GM19043 (cell line): ENCODE measurements around the gene WNT6.
A peak's percentile ranks its signal among the peaks of the same experiment; 100 is the strongest.

ENCODE experiments used
- ATAC-seq: cut with Tn5 transposase; IDR thresholded peaks from one replicate; pipeline ENCODE4 v1.9.1; 2021; ENCODE audit warnings: low read depth; ENCODE audit not compliant: unreplicated experiment

WNT6 gene

DNA sequence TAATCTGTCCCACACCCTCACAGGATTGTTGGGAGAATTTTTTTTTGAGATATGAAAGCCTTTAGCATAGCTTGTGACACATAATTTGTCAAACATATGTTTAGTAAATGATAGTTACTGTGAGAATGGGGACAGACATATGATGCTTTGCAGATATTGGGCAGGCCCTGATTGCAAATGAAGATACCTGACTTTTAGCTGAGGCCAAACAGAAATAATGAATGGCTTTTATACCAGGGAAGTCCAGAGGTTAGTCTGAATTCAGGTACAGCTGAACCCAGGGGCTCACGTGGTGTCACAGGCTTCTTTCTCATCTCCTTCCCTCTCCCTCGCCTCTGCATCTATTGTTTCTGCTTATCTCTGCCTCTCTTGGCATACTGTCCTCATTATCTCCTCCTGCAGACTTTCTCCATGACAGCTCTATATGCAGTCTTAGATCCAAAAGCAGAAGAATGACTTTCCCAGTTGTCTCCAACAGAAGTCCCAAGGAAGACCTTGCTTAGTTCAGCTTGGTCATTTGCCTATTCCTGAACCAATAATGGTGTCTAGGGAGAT lies 16.2 kb downstream of the WNT6 start:
- no peak for ATAC-seq

DNA sequence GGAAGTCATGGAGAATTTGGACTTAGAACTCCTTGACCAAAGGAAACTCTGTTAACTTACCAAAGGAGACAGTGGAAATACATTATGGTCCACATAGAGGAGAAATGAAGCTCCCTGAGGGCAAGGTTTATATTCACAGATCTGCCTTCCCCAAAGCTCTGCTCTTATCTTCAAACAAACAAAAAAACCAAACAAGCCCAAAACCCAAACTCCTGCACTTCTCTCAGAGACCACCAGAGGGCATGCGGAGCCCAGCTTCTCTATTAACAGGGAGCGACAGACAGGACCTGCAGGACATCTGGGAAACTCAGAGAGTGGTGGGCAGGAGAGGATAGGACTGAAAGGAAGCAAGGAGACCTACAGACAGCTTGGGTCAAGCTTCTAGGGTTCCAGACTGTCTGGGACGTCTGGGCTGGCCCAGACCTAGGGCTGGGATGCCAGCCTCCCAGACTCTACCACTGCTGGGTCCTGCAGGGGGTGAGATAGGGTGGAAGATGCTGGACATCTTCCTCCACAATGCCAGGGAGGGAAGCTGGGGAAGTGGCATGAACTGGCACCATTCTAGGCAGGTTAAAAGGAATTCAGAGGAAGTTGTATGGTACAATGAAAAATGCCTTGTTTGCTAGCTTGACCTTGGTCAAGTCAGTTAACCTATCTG lies 17.1 kb downstream of the WNT6 start:
- no peak for ATAC-seq

DNA sequence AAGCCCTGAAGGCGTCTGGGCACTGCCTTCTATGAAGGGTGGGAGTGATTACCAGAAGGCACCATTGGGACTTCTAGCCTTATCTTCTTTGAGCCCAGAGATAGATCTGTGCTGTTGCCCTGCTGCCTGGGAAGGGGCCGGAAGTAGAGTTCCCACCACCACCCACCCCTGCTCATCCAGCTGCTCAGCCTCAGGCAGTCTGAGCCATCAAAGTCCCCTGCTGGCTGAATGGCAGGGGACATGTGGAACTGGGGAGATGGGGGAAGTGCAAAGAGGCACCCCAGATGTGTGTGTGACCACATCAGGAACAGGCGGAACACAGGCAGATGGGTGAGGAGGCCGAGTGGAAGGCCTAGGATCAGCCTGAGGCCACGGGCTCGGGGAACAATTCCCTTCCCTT lies 17.7 kb downstream of the WNT6 start:
- ATAC-seq = no peak

DNA sequence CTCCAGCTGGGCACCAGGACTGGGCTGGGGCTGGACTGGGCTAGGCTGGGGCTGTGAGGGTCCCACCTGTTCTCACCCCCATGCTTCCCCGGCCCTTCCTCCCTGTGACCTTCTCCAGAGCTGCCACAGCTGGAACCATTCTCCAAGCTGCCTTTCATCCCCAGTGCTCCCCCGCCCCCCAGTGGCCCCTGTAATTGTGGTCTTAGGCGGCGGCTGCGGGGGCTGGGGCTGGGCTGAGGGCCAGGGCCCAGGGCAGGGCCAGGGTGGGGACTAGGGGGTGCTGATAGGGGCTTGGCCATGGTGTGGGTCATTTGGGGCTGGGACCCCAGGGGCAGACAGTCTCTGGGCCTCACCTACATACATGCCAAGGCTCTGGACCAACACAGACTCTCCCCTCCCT lies 18.3 kb downstream of the WNT6 start:
- ATAC-seq = no peak

- no peak for ATAC-seq
Observed at GRCh38 chr2:218878486-218878885, 18.9 kb downstream of the WNT6 start.

DNA sequence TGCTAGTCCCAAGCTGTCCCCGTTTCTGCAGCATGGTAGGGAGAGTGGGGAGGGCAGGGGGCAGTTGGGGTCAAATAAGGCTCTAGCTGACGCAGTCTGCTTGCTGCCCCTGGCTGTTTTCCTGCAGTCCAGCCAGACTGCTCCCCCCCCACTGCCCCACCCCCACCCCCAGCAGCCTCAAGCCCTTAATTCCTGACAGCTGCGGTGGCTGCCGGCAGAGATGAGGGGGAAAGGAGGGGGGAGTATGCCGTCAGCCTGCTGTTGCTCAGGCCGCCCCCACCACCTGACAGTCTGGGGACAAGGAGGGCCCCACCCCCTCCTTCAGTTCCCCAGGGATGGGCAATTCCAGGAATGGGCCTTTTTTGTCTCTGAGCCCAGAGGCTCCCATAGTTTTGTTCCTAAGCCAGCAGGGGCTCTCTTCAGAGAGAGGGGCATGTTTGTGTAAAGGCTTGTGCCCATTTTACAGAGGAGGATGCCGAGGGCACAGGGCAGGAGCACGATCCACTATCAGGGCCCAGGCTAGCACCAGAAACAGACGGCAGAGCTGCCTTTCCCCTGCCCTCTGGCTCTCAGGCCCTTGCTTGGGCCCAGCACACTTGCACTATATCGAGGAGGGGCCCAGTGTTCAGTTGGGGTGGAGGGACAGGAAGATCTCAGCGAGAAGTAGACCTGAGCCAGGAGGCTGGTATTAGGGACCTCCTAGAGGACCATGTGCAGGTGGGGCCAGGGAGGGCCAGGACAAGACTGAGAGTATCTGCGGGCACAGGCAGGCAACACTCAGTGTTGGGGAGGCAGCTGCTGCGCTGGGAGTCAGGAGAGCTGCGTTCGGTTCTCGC lies 19.5 kb downstream of the WNT6 start:
- ATAC-seq = no peak

- ATAC-seq = no peak
Observed at GRCh38 chr2:218879776-218880101, 20.1 kb downstream of the WNT6 start.

- peak; percentile 73 for ATAC-seq
Observed at GRCh38 chr2:218880102-218880858, 20.7 kb downstream of the WNT6 start, which contains the start of gene WNT10A. TSS of gene WNT10A (plus strand) at chr2:218880852. CDS start at chr2:218880996, 144 bp downstream.

- no peak for ATAC-seq
Observed at GRCh38 chr2:218880859-218881594, 21.4 kb downstream of the WNT6 start.

GRCh38 chr2:218881744-218882460 lies 22.3 kb downstream of the WNT6 start:
- no peak for ATAC-seq

DNA sequence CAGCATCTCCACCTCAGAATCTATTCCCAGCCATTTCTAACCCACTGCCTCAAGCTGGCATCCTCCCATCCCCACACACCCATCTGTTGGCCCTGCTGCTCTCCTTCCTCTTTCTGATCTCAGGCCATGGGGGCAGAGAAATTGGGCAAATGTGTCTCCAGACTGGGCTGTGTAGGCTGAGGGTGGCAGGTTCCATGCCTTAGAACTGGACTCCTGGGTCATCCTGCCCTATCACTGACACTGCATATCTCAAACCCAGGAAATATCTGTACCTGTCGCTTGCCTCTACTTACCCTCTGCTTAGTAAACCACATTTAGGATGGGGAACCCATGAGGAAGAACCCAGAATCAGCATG lies 22.8 kb downstream of the WNT6 start:
- ATAC-seq = no peak

DNA sequence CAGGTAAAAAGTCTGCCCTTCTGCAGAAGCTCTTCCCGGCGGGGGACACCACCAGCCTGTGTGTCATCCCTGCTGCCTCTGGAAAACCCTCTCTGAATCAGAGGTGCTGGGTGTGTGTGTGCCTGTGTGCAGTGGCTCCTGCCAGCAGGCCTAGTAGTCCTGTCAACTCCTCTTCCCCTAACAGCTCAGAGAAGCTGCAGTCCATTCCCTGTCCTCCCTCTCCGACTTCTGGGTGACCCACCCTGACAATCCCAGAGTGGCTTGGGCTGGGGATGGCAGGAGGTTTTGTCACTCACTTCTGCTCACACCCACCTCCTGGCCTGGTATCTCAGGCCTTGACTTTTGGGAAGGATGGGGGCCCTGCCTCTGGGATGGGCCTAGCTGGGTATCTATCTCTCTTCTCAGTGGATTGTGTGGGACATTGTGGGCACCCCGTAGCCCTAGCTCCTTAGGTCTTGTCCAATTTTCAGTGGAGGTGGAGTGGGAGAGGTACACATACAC lies 23.3 kb downstream of the WNT6 start:
- ATAC-seq = no peak

- ATAC-seq = no peak
Observed at GRCh38 chr2:218883491-218884490, 24.2 kb downstream of the WNT6 start.

- ATAC-seq = no peak
Observed at GRCh38 chr2:218884519-218884918, 24.9 kb downstream of the WNT6 start.

GRCh38 chr2:218885981-218886947 lies 26.7 kb downstream of the WNT6 start:
- peak; percentile 62 for ATAC-seq

- no peak for ATAC-seq
Observed at GRCh38 chr2:218887079-218887478, 27.5 kb downstream of the WNT6 start.

- no peak for ATAC-seq
Observed at GRCh38 chr2:218888341-218888740, 28.7 kb downstream of the WNT6 start.
